ENCODE measurements around the gene IMPDH1. TPM values are rescaled to one million over a fixed set of nuclear protein-coding genes. Genes with fewer than 3 reads are reported as not detected.

IMPDH1 gene
- total and polyA plus RNA-seq, 9 of the 15 experiments (the other 6 are each of a cell fraction or from before 2014, with no cell fraction given): 0.80 to 118 (median 64.3) TPM

- TF ChIP-seq ZBTB40 (IDR thresholded peaks at IDR 0.05) (peak; percentile 23; the same call in 1 of the 2 replicates), ZBTB40 (CRISPR knock-in tag; IDR thresholded peaks at IDR 0.05) (no peak), SMAD1 (IDR thresholded peaks at IDR 0.05; ENCODE audit: low read depth, low read length, partially characterized antibody) (no peak), CREB3L1 (IDR thresholded peaks at IDR 0.05; ENCODE audit: borderline replicate concordance, low read depth) (no peak), MLLT1 (IDR thresholded peaks at IDR 0.05) (0 out of 4 replicates have a peak, but pooled peaks have one; percentile 34 to 50), NEUROD1 (IDR thresholded peaks at IDR 0.05; ENCODE audit: borderline replicate concordance, low read depth, low read length, partially characterized antibody) (no peak), THRA (IDR thresholded peaks at IDR 0.05) (no peak), THAP12 (CRISPR knock-in tag; IDR thresholded peaks at IDR 0.05) (no peak), ZFP91 (CRISPR knock-in tag; IDR thresholded peaks at IDR 0.05) (no peak)
Observed at GRCh38 chr7:128452552-128452951, 42.8 kb upstream of the IMPDH1 start (continued).
